ENCODE results near the gene SH3PXD2A. TPM values are rescaled to one million over a fixed set of nuclear protein-coding genes. Genes with fewer than 3 reads are reported as not detected.

The SH3PXD2A gene
- total and polyA plus RNA-seq, 12 donors: 6.9 to 44.9 (median 34.4) TPM

GRCh38 chr10:103789161-103789560 lies 66.2 kb downstream of the SH3PXD2A start:
- Histone ChIP-seq H3K4me1 (peaks cover 0 to 64% (median 22%) of the 10 kb centered on the region in 9 donors), H3K27me3 (no peaks in the 10 kb centered on the region), H3K36me3 (peaks cover 0 to 7% (median 0%) of the 10 kb centered on the region in 9 donors), H3K9me3 (no peaks in the 10 kb centered on the region), H3K4me3 (no peak overlapping the region), H3K27ac (no peak overlapping the region)
- no peak for TF ChIP-seq CTCF (IDR thresholded peaks at IDR 0.05)
- DNase-seq (no peak), ATAC-seq (no peak)
- intact Hi-C loops (cut with DNase I): no loop called here
- 78 to 83% methylated on average over 6 of the region's 6 CpGs for WGBS, 2 donors

GRCh38 chr10:103787331-103787730 lies 68.0 kb downstream of the SH3PXD2A start:
- ATAC-seq (no peak), DNase-seq (no peak)
- Histone ChIP-seq H3K36me3 (peaks cover 0 to 7% (median 0%) of the 10 kb centered on the region in 9 donors), H3K4me1 (peaks cover 0 to 60% (median 25%) of the 10 kb centered on the region in 9 donors), H3K4me3 (no peak overlapping the region), H3K27me3 (no peaks in the 10 kb centered on the region), H3K27ac (no peak overlapping the region), H3K9me3 (no peaks in the 10 kb centered on the region)
- TF ChIP-seq CTCF (IDR thresholded peaks at IDR 0.05): no peak
- WGBS, 2 donors: 58 to 63% methylated on average over 3 of the region's 3 CpGs
- intact Hi-C loops (cut with DNase I): no loop called here

- no peak for ATAC-seq
- TF ChIP-seq CTCF (IDR thresholded peaks at IDR 0.05): no peak
- Histone ChIP-seq H3K9me3 (no peaks in the 10 kb centered on the region), H3K36me3 (peaks cover 0 to 2% (median 0%) of the 10 kb centered on the region in 9 donors), H3K4me1 (peaks cover 0 to 56% (median 25%) of the 10 kb centered on the region in 9 donors), H3K27me3 (no peaks in the 10 kb centered on the region), H3K4me3 (no peak overlapping the region), H3K27ac (no peak overlapping the region)
- no peak for DNase-seq
- WGBS, 2 donors: 60 to 70% methylated on average over 4 of the region's 4 CpGs
- intact Hi-C loops (cut with DNase I): no loop called here
Observed at GRCh38 chr10:103786020-103786419, 69.4 kb downstream of the SH3PXD2A start.

GRCh38 chr10:103784723-103785418 lies 70.5 kb downstream of the SH3PXD2A start:
- H3K4me3 ChIP-seq: no peak overlapping the region
- H3K36me3 ChIP-seq: peaks cover 0 to 4% (median 0%) of the 10 kb centered on the region in 9 donors
- WGBS, 2 donors: 87 to 88% methylated on average over 9 of the region's 9 CpGs
- no peak overlapping the region for H3K27ac ChIP-seq
- TF ChIP-seq CTCF (IDR thresholded peaks at IDR 0.05): no peak
- H3K27me3 ChIP-seq: no peaks in the 10 kb centered on the region
- ATAC-seq (no peak), DNase-seq (no peak)
- H3K9me3 ChIP-seq: no peaks in the 10 kb centered on the region
- H3K4me1 ChIP-seq: peaks cover 5 to 64% (median 32%) of the 10 kb centered on the region in 9 donors
- intact Hi-C loops (cut with DNase I): loop anchor here in 1 of 10 donors (5.0 kb wide), 1 partner anchor 58 kb away; no protein-coding TSS in a partner anchor

Measured in heart right ventricle (tissue), 16 donors.